ENCODE measurements around the gene PTPRH. TPM values are rescaled to one million over a fixed set of nuclear protein-coding genes. Genes with fewer than 3 reads are reported as not detected.
A peak's percentile ranks its signal among the peaks of the same experiment; 100 is the strongest.

PTPRH gene
- total and polyA plus RNA-seq, 2 donors (not counting 1 experiment from before 2014, with no cell fraction given) = not detected

DNA sequence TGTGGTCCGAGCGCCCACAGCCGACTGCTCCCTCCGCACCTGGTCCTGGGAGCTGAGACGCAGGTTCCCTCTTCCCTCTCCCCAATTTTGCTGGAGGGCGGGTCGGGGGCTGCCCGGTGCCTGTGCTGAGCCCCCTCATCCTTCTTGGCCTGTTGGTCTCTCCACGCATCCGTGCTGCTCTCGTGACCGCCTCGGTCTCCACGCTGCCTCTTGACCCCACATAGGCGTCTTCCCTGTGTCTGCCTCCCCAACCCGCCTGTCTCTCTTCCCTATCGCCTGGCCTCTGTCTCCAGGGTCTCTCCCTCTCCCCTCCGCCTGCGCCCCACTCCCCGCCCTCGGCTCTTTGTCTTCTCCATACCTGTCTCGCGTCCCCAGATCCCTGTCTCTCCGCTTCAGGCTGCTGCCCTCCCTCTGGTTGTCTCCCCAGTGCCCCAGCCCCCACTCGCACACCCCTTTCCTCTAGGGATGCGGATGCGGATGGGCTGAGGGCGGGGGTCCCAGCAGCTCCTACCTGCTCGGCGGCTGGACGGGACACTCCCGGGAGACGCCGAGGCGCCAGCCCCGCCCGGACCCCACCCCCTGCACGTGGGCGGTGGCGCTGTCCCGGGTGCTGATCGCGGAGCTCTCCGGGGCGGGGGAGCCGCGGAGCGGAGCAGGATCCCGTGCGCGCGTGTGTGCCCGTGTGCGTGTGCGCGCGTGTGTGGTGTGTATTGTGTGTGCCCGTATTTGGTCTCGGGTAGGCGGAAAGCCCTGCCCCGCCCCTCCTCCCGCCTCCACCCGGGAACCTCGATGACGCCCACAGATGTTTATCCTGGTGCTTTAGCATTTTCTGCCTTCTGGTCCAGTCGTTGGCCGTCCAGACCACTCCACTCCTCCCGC lies 29.5 kb downstream of the PTPRH start, which contains the start of gene SYT5:
SYT5 (minus strand) TSS at position 684 of the 879 bp plus-strand sequence. CDS start 1,248 bp downstream, outside the sequence.
- H3K36me3 ChIP-seq (replicated peaks in 1 of 2; ENCODE audit: control extremely low read depth in 1 of 2, control insufficient read depth in 1 of 2, extremely low read depth in 1 of 2, insufficient read depth in 2 of 2, low read length in 1 of 2) = no peaks in the 10 kb centered on the region
- intact Hi-C loops (cut with micrococcal nuclease) = loop anchor here (1.0 kb wide), 2 partner anchors 63 to 79 kb away; partner anchors contain the start of genes PPP1R12C and PPP6R1
- peaks cover 0 to 54% (median 8%) of the 10 kb centered on the region in 3 donors for H3K9me3 ChIP-seq (ENCODE audit: control extremely low read depth in 1 of 3, control insufficient read depth in 2 of 3, insufficient read depth in 1 of 3, low read length in 2 of 3)
- Mint-ChIP-seq H3K4me3 (peak within 1 kb of the TSS; percentile 88), H3K9me3 (ENCODE audit: insufficient read depth) (no peaks in the 10 kb centered on the region), H3K27ac (peak within 1 kb of the TSS; percentile 89), H3K4me1 (peaks cover 24% of the 10 kb centered on the region), H3K27me3 (peaks cover 58% of the 10 kb centered on the region)
- H4K20me1 ChIP-seq (ENCODE audit: control insufficient read depth, insufficient read depth, low read length, poor library complexity, severe bottlenecking) = no peaks in the 10 kb centered on the region
- peak within 1 kb of the TSS; percentile 81 for H3K4me2 ChIP-seq (replicated peaks; ENCODE audit: low read depth, low read length, poor library complexity, severe bottlenecking)
- 3% methylated on average over 58 of the region's 68 CpGs for WGBS (ENCODE audit: insufficient coverage)
- no peak within 1 kb of the TSS for H2AFZ ChIP-seq (ENCODE audit: insufficient read depth, low read depth, low read length, poor library complexity, severe bottlenecking)
- no peak for TF ChIP-seq EZH2 (IDR thresholded peaks at IDR 0.05; ENCODE audit: borderline replicate concordance, insufficient read depth, low read depth, low read length, poor library complexity, severe bottlenecking)
- no peak for TF ChIP-seq CTCF (IDR thresholded peaks at IDR 0.05)
- peak; percentile 72 for DNase-seq
- H3K27me3 ChIP-seq (replicated peaks in 1 of 4; ENCODE audit: control extremely low read depth in 1 of 4, control insufficient read depth in 3 of 4, insufficient read depth in 4 of 4, low read length in 3 of 4) = peaks cover 0 to 83% (median 47%) of the 10 kb centered on the region in 4 experiments
- peak within 1 kb of the TSS in 1 of 2 donors; percentile 64 for H3K27ac ChIP-seq (ENCODE audit: low read length in 2 of 2)
- POLR2A ChIA-PET = interaction anchor here (0.5 to 1.3 kb wide), 7 partner anchors 9 to 324 kb away, joined by 3 to 5 read pairs (median 3); partner anchors contain the start of genes KMT5C and PPP6R1
- no peaks in the 10 kb centered on the region for H3K79me2 ChIP-seq (ENCODE audit: control insufficient read depth, insufficient read depth, low read length)
- H3K9ac ChIP-seq (ENCODE audit: low read length) = peak within 1 kb of the TSS; percentile 55
- CTCF ChIA-PET = interaction anchor here (1.0 kb wide), 1 partner anchor 160 kb away, joined by 3 read pairs; the partner anchor contains the start of gene KMT5C
- peaks cover 22 to 32% of the 10 kb centered on the region in 2 donors for H3K4me1 ChIP-seq (ENCODE audit: control insufficient read depth in 2 of 2, insufficient read depth in 2 of 2, low read length in 2 of 2)
- peak within 1 kb of the TSS in 4 of 5 experiments; percentile 31 to 60 (median 50) for H3K4me3 ChIP-seq (ENCODE audit: control extremely low read depth in 1 of 5, extremely low read depth in 1 of 5, insufficient read depth in 1 of 5, low read depth in 2 of 5, low read length in 4 of 5)
- peak; percentile 28 for ATAC-seq (ENCODE audit: low read depth)

All from B cell (primary cell).